HG03432 (cell line): ENCODE results near the gene RAD50.
"Not testable (repeated sequence)": the region's sequence is repeated elsewhere in the genome, so short reads cannot be mapped to it uniquely, and the experiment has no call there.

Source experiments
- ATAC-seq: cut with Tn5 transposase; IDR thresholded peaks from one replicate; pipeline ENCODE4 v1.9.1; 2021; ENCODE audit warnings: mild to moderate bottlenecking, moderate library complexity; ENCODE audit not compliant: unreplicated experiment

RAD50 gene

DNA sequence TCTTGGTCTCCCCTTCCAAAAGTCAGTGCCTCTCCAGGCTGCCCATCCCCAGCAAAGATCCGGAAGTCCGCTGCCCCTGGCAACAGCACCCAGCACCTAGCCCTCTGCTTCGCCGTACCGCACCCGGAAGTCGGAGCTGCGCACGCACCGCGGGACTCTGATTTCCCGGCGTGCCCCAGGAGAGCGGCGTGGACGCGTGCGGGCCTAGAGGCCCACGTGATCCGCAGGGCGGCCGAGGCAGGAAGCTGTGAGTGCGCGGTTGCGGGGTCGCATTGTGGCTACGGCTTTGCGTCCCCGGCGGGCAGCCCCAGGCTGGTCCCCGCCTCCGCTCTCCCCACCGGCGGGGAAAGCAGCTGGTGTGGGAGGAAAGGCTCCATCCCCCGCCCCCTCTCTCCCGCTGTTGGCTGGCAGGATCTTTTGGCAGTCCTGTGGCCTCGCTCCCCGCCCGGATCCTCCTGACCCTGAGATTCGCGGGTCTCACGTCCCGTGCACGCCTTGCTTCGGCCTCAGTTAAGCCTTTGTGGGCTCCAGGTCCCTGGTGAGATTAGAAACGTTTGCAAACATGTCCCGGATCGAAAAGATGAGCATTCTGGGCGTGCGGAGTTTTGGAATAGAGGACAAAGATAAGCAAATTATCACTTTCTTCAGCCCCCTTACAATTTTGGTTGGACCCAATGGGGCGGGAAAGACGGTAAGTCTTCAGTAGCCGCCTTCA, at the start of gene RAD50:
RAD50 (plus strand) TSS at position 215 of the 715 bp plus-strand sequence; CDS start at position 563, 348 bp downstream.
- peak; percentile 98 for ATAC-seq

- no peak for ATAC-seq
Observed at GRCh38 chr5:132510076-132510475, 46.7 kb upstream of the RAD50 start.

GRCh38 chr5:132513618-132514336, 43.0 kb upstream of the RAD50 start:
- not testable (repeated sequence) for ATAC-seq

GRCh38 chr5:132522067-132522466, 34.7 kb upstream of the RAD50 start:
- ATAC-seq: not testable (repeated sequence)

- not testable (repeated sequence) for ATAC-seq
Observed at GRCh38 chr5:132524877-132525276, 31.9 kb upstream of the RAD50 start.

- peak; percentile 81 for ATAC-seq
Observed at GRCh38 chr5:132525299-132525724, 31.5 kb upstream of the RAD50 start.

- ATAC-seq: peak; percentile 50
Observed at GRCh38 chr5:132526290-132526973, 30.3 kb upstream of the RAD50 start.

GRCh38 chr5:132526974-132527564, 29.7 kb upstream of the RAD50 start:
- peak; percentile 8 for ATAC-seq

DNA sequence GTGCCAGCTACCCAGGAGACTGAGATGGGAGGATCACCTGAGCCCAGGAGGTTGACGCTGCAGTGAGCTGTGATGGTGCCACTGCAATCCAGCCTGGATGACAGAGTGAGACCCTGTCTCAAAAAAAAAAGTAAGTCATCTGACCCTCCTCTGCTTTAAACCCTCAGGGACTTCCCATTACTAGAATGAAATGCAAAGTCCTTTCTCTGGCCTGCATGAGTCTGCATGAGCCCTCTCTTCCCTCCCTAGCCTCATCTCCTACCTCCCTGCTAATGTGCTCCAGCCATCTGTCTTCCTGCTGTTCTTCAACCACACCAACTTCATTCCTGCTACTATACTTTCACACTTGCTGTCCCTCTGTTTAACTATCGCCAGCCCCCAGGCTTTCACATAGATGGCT, 28.8 kb upstream of the RAD50 start:
- no peak for ATAC-seq

DNA sequence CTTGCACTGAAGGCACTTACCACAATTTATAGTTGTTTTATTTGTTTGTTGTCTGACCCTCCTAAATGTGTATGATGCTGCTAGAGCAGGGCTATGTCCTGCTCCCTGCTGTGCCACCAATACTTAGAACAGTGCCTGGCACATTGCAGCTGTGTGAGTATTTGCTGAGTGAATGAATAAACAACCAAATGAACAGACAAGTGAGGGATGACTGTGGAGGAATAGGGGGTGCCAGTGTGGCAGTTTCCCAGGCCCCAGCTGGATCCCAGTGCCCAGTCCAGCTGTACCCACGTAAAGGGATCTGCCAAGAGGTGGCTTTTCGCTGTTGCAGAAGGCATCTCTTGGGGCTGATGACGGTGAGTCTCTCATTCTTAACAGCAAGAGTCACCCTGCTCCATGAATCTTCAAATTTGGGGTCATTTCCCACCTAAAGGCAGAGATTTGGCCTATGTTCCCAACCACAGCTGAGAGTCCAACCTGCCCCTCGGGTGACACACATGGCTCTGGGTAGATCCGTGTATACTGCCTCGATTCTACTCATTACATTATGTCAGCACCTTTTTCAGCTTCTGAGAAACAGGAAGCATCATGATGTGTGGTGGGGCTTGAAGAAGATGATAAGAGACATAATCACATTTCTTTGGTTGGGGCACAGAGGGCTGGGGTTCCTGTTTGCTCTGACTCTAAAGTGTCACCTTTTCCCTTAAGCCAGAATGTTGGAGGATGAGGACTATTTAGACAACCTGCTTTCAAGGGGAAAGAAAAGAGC, 27.7 kb upstream of the RAD50 start:
- ATAC-seq: no peak

GRCh38 chr5:132530946-132531345, 25.8 kb upstream of the RAD50 start:
- no peak for ATAC-seq

GRCh38 chr5:132539716-132540115, 17.1 kb upstream of the RAD50 start:
- ATAC-seq: no peak

GRCh38 chr5:132540149-132540548, 16.6 kb upstream of the RAD50 start:
- no peak for ATAC-seq

GRCh38 chr5:132540764-132541163, 16.0 kb upstream of the RAD50 start:
- ATAC-seq: no peak

DNA sequence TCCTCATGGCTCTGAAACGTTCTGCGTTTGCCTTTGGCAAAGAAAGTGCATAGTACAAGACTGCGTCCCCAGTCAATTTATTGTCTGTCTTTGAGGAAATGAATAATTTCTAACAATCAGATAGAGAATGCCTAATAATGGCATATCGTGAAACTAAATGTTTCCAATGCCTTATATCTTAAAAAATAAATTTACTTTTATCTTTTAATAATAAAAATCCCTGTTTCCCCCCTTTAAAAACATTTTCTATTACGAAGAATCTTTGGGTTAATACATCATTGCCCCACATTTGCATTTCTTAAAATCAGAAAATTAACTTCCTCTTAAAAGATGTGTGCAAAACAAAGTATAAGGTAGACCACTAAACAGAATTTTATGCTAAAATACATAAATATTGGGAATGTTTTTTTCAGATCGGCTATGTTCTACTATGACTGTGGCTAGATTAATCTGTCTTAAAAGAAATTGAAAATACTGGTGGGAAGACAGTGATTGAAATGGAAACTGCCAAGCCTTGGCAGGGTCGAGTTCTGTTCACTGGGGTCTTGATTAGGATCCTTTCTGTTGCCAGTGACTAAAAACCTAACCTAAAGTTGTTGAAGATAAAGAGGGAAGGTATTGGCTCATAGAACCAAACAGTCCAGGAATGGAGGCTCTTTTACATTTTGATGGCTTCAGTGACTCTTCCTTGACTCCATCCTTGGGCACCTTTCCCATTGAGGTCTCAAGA, 13.1 kb upstream of the RAD50 start, which contains the start of gene IL5:
IL5 (minus strand) TSS at position 51 of the 730 bp plus-strand sequence; CDS start at position 7, 44 bp downstream.
- ATAC-seq: no peak

GRCh38 chr5:132546108-132546507, 10.7 kb upstream of the RAD50 start:
- no peak for ATAC-seq

- no peak for ATAC-seq
Observed at GRCh38 chr5:132547269-132547668, 9.5 kb upstream of the RAD50 start.

DNA sequence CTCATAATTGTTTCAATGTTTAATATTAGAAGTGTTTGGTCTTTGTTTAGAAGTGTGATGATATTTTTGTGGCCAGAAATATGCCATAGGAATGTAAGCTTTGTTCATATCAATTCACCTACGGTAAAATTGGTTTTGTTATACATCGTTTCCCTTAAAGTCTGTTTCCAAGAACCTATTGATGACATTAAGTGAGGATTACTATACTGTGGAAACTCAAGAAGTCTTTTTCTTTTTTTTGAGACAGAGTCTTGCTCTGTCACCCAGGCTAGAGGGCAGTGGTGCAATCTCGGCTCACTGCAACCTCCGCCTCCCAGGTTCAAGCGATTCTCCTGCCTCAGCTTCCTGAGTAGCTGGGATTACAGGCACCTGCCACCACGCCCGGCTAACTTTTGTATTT, 7.9 kb upstream of the RAD50 start:
- ATAC-seq: not testable (repeated sequence)

GRCh38 chr5:132549576-132549975, 7.2 kb upstream of the RAD50 start:
- no peak for ATAC-seq
